Anterior cingulate cortex (tissue), 58 donors: ENCODE results near the gene KCTD11.
A peak's percentile ranks its signal among the peaks of the same experiment; 100 is the strongest.

Experiments used
- DNase-seq, 58 donors: peaks; one replicate each; lab custom pipeline; 2025; lab: John Stamatoyannopoulos, UW

KCTD11 gene

DNA sequence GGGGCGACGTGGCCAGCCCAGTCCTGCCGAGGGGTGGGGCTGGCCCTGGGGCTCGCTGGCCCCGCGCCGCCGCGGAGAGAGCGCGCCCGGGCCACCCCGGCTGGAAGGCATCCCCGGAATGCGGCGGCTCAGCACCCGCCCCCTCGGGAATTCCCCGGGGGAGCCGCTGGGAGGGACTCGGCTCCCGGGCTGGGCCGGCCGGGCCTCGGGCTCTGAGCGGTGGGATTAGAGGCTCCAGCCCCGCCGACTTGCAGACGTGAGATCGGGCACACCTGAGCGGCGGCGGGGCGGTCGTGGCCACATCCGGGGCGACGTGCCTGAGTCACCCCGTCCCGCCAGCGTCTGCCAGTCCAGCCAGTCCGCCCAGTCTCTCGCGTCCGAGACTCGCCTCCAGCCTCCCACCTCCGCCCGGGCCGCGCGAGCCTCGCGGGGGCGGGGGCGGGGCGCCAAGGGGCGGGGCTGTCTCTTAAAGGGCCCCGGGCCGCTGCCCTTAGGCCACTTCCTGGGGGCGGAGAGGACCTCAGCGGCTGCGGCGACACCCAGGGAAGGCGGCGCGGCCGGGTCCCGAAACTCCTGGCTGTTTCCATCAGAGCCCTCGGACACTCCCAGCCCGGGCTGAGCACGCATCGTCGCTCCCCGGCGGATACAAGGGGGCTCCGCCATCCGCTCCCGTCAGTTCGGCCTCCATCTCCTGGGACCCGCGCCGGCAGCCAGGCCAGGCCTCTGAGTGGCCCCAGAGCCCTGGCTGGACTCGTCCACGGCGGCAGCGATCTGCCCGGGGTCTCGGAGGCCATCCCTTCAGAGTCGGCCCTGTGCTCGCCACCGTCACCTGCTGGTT is at the start of gene KCTD11:
Gene KCTD11 (plus strand): TSS at position 498 of the 838 bp plus-strand sequence.
- DNase-seq = peak in 56 of 58 donors; percentile 26 to 89 (median 78)

DNA sequence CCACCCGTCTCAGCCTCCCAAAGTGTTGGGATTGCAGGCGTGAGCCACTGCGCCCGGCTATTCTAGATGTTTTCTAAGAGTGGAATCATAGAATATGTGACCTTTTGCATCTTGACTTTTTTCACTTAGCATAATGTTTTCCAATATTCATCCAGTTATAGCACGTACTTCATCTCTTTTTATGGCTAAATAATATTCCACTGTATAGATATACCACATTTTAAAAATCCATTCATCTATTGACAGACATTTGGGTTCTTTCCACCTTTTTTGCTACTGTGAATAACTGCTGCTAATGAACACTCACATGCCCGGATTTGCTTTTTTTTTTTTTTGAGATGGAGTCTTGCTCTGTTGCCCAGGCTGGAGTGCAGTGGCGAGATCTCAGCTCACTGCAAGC is 47.8 kb upstream of the KCTD11 start:
- no peak for DNase-seq

DNA sequence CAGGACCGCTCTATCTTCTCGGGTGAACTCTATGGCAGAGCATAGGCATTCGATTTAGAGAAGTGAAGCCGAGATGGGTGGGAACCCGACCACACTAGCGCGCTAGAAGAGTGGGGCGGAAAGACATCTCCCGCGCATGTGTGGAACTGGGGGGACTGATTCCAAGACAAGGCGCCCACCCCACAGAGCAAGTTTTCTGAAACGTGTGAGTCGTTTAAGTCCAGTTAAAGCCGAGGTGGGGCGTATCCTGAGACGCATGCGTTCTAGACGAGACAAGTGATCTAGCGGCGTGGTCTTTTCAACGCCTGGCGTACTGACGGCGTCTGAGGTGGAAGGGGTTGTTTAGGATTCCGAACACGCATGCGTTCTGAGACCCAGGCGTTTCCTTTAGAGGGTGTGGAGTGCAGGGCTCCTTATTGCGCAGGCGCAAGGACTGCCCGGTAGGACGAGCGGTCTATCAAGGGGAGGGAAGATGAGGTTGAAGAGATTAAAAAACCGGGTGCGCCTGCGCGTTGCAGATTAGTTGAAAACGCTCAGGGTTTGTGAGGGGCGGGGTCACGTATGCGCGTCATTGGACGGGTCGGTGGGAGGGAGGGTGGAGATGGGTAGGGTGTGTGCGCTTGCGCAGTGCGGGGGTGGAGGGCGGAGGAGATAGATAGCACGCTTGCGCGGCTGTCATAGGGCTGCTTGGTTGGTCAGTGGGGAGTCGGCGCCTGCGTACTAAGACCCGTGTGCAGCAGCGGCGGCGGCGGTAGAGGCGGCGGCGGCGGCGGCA is 44.9 kb upstream of the KCTD11 start, which contains the start of gene EIF5A:
Gene EIF5A (plus strand): TSS at position 718 of the 775 bp plus-strand sequence. CDS start 2,008 bp downstream, outside the sequence.
- peak; percentile 93 to 100 (median 99) for DNase-seq

DNA sequence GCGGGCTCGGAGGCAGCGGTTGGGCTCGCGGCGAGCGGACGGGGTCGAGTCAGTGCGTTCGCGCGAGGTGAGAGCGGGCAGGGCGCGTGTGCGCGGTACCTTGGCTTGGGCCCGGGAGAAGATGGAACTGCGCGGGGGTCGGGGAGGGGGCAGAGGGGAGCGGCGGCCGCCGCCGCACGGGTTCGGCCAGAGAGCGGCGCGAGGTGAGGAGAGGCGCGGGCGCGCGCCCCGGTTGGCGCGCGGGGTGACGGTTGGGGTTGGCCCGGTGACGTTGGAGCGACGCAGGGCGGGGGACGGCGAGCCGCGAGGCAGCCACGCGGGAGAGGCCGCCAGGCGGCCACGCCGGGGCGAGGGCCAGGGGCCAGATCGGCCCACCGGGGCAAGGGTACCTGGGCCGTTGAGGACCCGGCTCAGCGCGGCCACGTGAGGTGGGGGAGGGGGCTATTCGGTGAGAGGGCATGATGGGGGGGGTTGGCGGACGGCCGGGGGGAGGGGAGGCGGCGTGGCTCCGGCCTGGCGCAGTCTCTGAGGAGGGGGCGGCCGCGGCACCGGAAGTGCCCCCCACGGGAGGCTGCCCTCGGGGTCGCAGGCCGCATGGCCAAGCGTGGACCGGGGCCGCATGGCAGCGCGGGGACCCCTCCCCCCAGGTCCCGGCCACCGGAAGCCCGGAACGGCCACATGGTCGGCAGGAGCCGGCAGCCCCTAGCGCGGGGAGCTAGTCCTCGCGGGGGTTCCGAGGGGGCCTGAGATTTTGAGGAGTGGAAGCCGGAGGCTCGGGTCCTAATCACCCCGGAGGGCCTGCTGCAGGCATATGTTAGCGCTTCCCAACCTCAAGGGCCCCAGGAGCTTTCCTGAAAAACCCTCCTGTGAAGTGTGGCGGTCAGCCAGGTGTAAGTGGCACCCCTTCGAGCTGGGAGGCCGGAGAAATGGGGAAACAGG is 44.0 kb upstream of the KCTD11 start:
- DNase-seq = peak in 22 of 58 donors; percentile 32 to 69 (median 52)

DNA sequence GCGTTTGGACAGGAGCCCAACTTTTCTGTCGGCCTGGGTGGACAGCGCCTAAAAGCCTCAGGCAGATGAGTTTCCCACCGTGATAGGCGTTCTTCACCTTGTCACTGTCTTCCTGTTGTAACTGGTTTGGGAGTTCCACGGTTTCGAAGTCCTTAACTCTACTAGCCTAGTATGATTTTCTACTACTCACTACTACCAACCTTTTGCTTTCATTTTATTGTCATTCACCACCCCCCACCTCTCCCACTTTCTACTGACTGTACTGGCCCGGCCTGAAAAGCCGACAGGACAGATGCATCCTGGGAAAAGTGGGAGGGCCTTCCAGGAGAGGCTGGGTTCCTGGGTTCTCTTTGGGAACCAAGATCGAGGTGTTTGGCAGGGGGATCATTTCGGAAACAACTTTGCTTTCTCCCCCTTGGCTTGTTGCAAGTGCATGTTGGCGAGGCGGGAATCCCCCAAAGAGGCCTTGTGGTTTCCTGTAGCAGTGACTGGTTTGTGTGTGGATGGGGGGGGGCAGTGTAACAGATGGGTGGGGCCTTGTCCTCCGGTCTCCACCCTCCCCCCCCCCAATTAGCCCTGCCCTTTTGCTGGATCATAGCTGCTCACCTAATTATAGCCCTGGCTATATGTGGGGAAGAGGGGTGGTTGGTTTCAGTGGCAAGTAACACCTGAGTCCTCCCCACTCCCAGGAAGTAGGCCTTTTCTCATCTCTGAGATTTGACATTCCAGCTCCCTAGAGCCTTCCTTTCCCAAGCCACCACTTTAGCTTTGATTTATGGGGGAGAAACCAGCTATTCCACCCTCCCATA is 43.1 kb upstream of the KCTD11 start:
- peak in 43 of 58 donors; percentile 5 to 62 (median 28) for DNase-seq

DNA sequence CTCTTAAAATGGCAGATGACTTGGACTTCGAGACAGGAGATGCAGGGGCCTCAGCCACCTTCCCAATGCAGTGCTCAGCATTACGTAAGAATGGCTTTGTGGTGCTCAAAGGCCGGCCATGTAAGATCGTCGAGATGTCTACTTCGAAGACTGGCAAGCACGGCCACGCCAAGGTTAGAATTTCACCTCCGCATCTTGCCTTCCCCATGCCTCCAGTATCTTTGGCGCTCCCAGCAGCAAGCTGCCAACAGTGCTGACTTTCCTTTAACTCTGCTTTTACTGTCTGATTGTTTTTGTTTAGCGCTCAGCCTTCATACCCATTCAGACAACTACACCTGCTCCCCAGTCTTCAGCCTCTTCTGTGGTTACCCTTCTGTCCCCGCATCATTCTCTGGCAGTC is 42.3 kb upstream of the KCTD11 start:
- no peak for DNase-seq

DNA sequence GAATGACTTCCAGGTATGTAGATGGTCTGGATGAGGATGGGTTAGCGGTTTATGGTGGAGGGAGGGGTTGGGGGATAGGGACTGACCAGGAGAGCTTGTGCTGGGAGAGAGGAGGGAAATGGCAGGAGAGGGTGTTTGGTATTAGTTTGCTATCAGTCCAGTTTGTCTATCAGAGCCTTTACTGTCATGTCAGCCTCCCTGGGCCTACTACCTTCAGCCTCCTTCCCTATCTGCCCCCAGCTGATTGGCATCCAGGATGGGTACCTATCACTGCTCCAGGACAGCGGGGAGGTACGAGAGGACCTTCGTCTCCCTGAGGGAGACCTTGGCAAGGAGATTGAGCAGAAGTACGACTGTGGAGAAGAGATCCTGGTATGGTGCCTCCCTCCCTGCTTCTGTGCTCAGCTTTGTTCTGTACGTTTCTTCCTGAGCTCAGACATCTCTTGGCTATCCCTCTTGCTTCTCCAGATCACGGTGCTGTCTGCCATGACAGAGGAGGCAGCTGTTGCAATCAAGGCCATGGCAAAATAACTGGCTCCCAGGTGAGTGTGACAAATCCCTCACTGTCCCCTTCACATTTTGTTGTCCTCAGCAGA is 40.8 kb upstream of the KCTD11 start:
- DNase-seq = no peak

DNA sequence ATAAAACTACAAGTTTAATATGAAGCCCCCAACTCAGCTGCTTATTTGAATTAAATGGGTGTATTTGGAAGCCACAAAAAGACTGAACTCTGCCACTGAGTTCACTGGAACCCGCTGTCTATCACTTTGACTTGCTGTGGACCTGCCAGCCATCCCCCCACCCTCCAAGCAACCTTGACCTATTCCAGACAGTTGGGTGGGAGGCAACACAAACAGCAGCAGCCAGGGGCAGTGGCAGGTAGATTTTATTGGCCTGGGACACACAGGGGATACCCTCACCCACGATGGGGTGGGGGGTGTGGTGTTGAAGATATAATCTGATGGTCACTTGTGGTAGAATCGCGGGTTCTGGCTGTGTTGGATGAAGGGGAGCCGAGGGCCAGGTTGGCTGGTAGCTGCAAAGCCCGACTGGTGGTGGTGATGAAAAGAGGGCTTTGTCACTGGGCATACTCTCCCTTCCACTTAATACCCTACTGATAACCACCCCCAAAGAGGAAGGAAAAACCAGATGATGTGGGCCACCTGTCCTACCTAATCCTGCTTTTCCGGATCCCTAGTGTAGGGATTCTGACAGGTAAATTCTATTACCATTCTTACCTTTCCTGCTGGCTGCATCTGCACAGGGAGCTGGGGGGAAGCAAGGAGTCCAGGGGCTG is 39.4 kb upstream of the KCTD11 start:
- DNase-seq = no peak

DNA sequence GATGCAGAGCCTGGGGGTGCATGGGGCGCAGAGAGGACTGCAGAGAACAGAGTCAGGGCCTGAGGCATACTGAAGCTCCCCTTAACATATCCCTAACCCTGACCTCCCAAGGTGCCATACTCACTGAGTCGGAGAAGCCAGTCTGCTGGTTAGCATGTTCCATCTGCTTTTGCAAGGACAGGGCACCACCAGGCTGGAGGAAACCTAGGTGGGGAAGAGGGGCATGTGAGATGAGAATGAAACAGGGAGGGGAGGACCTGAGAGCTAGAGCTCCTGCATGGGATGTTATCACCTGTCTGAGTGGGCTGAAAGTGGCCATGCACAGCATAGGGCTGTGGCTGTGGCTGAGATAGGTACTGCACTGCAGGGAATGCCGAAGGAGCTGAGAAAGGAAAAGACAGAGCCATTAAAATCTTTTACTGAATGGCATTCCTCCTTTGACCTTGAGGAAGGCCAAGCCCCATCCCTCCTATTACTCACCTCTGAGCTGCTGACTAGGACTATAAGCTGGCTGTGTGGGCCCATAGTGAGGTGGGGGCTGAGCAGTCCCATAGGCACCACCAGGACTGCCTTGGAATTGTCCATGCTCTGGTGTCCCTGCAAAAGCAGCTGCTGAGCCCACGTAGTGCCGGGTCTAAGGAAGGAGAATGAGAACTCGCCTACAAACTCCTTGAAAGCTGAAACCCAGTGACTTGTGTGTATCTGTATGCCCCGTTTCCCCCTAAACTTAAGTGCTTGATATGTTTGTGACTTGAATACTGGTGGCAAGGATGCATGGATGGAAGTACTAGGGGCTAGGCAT is 38.7 kb upstream of the KCTD11 start:
- DNase-seq = no peak

DNA sequence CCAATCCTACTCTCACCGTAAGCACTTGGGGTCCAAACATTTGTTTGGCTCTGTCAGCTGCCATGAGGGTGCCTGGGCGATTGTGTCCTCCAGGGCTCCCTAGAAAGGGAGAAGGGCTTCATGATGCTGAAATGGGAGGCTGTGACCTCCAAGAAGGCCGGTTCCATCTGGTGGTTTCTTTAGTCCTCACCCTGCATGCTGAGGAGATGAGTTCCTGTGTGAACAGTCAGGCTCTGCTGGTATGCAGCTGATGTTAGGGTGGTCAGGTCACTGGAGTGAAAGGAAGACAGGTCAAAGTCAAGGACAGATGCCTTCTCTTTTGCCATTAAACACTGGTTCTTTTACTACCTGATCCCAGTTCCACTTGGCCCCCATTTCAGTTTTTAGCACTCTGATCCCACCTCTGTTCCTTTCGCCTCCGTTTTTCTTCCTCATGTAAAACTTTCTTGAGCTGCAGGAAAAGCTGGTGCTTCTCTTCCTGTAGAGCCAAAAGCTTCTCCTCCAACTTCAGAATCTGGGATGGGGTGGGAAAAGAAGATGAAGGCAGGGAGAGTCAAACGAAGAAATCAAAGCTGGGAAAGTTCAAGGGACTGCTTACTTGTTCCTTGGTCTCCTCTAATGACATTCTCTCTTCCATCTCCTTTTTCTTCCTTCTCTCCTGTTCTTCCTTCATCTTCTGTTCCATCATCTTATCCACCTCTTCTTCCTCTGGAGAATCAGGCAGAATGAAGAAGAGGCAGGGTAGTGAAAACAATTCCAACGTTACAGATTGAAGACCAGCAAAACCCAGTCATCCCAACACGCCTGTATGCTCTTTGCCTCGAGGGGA is 37.9 kb upstream of the KCTD11 start:
- DNase-seq = no peak

DNA sequence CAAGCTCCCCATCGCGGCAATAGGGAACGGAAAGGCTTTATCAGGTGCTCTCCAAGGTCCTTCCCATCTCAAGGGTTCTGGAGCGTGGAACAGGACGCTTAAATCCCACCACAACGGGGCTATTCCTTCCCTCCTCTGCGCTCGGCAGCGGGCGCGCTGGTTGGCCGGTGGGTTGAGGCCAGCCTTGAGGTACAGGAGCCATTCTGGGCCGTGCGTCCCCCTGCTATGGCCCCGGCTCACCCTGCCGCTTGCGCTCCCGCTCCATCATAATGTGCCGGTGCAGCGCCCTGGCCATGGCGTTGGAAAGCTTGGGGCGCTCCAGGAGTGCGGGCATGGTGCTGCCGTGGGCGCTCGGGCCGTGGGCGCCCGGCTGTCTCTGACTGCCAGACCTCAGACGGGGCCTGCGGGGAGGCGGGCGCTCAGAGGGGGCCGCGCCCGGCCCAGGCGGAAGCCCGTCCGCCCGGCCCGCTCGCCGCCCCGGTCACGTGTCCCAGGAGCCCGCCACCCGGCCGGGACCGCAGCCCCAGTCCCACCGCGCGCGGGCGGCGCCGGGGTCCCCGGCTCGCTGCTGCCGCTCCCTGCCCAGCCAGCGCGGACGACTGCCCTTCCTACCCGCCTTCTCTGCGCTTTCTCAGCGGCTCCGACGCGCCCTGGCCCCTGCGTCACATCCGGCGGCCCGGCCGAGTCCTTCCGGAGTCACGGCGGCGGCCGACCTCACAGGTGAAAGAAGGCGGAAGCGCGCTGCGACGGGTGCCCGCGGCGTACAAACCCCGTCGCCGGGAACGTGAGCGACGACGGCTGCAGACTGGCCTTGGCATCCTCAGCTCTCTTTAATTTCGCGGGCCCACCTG is 37.0 kb upstream of the KCTD11 start, which contains the start of gene GPS2:
Gene GPS2 (minus strand): TSS at position 642 of the 851 bp plus-strand sequence. CDS start 308 bp downstream, at position 334.
- peak; percentile 38 to 94 (median 86) for DNase-seq

DNA sequence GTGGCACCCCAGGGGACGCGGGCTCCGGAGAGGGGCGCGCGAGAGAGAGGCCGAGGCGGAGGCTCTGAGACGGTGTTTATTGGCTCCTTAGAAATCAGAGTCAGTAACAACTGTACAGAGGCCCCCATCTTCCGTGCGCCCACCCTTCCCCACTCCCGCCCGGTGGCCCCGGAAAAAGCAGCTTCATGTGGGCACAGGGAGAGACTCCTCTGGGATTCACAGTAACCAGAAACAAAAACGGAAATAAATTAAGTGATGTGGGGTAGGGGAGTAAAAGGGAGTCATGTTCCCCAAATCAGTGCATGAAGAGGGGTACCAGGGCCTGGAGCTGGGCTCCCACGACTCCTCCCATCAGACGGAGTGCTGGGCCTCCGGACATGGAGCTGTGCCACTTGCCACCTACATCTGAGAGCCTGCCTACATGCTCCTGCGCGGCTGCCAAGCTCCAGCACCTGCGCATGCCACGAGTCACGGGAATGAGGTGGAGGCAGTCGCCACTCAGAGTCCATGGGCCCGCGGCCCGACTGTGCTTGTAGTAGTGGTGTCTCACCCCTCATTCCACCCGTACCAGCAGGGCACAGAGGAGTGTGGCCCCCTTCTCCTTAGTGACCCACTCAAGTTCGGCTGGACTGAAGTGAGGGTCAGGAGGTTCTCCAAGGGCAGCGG is 36.3 kb upstream of the KCTD11 start:
- DNase-seq = peak in 14 of 58 donors; percentile 11 to 40 (median 16)

DNA sequence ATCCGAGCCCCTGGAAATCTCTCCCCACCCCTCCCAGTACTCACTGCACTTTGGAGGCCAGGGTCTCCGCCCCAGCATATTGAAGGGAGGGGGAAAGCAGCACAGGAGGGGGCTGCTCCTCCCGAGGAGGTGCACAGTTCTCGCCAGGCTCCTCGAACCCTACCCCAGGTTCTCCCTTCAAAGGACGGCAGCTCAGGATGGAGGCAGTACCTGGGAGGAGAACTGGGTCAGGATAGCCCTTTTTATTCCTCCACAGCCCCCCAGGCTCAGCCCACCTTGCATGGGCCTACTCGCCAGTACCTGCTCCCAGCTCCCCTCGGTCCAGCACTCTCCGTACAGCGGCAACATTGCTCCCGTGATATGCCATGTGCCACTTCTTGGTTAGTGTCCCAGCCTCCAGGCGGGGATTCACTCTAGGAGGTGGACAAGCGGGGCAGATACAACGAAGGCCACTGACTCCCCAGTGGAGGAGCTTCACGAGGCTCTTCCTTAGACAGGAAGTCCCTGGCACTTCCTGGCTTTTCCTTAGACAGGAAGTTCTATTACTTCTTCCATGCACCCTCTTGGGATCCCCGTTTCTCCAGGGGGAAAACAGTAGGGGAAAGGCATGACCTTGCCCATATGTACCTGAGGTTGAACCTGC is 34.7 kb upstream of the KCTD11 start:
- DNase-seq = no peak

DNA sequence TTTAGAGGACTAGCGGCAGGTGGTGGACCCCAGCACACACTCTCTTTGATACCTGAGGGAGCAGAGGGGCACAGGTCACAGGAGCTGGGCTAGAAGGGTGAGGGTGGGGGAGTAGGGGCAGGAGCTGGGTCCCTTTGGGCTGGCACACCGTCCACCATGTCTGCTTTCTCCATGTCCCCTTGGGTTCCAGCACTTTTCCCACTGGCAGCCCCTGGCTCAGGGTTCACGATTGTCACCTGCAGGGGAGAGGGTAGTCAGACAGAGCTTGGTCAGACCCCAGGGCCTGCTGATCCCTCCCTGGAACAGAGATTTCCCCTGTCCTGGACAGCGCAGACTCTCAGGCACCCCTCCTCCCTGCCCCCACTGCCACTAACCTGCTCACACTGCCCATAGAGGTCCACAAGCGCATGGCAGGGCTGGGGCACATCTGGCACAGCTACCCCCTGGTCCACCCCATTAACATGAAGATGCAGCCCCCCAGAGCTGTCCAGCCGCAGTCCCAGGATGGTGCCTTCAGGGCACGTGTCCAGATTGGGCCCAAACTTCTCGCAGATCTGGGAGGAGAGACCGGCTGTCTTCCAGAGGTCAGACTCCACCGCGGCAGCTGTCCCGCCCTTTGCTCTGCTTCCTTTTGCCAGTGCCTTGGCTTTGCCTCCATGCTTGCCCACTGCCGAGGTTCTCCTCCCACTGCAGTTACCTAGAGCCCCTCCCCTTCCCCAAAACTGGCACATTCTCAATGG is 33.7 kb upstream of the KCTD11 start:
- no peak for DNase-seq
